Transverse colon (tissue), 3 donors: Measurements from ENCODE around the gene IYD.

Experiments
- POLR2A ChIP-seq: fragments of 450-650 bp; IDR thresholded peaks from one replicate; pipeline ENCODE4 v1.6.1; 2016; ENCODE audit warnings: antibody characterized with exemption, mild to moderate bottlenecking, moderate library complexity
- TF ChIP-seq, protein P1 (sequence below), 5 experiments: fragments of 200-600 bp in 3 of 5; fragments of 450-650 bp in 2 of 5; sonication (generic) in 3 of 5; IDR thresholded peaks; 1 replicate in 2 of 5; 2 replicates in 3 of 5; pipeline ENCODE4 v1.5.1; 2016 to 2017; ENCODE audit warnings: antibody characterized with exemption in 5 of 5, inconsistent platforms in 3 of 5, mild to moderate bottlenecking in 2 of 5, moderate library complexity in 1 of 5

DNA sequence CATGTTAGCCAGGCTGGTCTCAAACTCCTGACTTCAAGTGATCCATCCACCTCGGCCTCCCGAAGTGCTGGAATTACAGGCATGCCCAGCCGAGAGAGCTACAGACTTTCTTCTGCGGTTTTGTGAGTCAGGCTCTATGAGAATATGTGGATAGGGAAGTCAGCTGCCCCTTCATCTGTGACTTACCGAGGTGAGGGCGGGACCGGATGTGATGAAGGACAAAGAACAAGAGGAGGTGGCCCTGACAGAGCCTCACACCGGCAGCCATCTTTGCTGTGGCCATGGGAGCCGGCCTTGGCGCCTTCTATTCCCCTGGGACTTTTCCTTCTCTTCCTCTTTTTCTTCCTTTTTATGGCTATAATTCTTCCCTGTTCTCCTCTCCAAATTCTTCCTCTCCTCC is 67.0 kb downstream of the IYD start:
- TF ChIP-seq, protein P1, sequence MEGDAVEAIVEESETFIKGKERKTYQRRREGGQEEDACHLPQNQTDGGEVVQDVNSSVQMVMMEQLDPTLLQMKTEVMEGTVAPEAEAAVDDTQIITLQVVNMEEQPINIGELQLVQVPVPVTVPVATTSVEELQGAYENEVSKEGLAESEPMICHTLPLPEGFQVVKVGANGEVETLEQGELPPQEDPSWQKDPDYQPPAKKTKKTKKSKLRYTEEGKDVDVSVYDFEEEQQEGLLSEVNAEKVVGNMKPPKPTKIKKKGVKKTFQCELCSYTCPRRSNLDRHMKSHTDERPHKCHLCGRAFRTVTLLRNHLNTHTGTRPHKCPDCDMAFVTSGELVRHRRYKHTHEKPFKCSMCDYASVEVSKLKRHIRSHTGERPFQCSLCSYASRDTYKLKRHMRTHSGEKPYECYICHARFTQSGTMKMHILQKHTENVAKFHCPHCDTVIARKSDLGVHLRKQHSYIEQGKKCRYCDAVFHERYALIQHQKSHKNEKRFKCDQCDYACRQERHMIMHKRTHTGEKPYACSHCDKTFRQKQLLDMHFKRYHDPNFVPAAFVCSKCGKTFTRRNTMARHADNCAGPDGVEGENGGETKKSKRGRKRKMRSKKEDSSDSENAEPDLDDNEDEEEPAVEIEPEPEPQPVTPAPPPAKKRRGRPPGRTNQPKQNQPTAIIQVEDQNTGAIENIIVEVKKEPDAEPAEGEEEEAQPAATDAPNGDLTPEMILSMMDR (IDR thresholded peaks at IDR 0.05) = no peak
- no peak for TF ChIP-seq POLR2A
